Transverse colon (tissue), 3 donors: ENCODE data around the gene AMPD3.

Experiments
- CTCF ChIP-seq, 5 experiments: fragments of 200-600 bp in 3 of 5; fragments of 450-650 bp in 2 of 5; sonication (generic) in 3 of 5; IDR thresholded peaks; 1 replicate in 2 of 5; 2 replicates in 3 of 5; pipeline ENCODE4 v1.5.1; 2016 to 2017; ENCODE audit warnings: antibody characterized with exemption in 5 of 5, inconsistent platforms in 3 of 5, mild to moderate bottlenecking in 2 of 5, moderate library complexity in 1 of 5
- POLR2A ChIP-seq: fragments of 450-650 bp; IDR thresholded peaks from one replicate; pipeline ENCODE4 v1.6.1; 2016; ENCODE audit warnings: antibody characterized with exemption, mild to moderate bottlenecking, moderate library complexity

DNA sequence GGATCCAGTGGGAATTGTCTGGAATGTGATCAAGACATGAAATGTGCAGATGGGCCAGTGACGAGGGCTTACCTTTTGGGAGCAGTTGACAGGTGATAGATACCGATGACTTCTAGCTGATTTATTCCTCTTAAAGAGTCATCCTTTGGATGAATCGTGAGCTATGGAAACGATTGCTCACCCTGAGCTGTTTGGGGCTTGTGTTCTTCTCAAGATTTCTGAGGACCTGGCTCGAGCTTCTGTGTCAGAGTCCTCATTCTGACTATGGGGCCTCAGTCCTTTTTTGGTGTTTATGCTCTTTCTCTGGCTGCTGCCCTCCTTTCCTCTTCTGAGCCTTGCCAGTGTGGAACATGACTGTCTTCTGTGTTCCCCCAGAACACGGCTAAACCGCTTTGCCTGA is 11.9 kb upstream of the AMPD3 start:
- no peak for TF ChIP-seq POLR2A
- no peak for TF ChIP-seq CTCF (IDR thresholded peaks at IDR 0.05)
